HuH-7 (cell line): ENCODE data around the gene ZNF433.
"Not testable (repeated sequence)": the region's sequence is repeated elsewhere in the genome, so short reads cannot be mapped to it uniquely, and the experiment has no call there.

Source experiments
- DNase-seq: peaks from one replicate; pipeline ENCODE4 v3.0.0; 2011; ENCODE audit warnings: low spot score

The ZNF433 gene

GRCh38 chr19:12035220-12036172 lies at the start of gene ZNF433:
ZNF433 (minus strand) TSS chr19:12035679; CDS start chr19:12035539, 140 bp downstream.
- DNase-seq, result no peak

GRCh38 chr19:12083336-12083735 lies 47.9 kb upstream of the ZNF433 start:
- DNase-seq, result not testable (repeated sequence)

DNA sequence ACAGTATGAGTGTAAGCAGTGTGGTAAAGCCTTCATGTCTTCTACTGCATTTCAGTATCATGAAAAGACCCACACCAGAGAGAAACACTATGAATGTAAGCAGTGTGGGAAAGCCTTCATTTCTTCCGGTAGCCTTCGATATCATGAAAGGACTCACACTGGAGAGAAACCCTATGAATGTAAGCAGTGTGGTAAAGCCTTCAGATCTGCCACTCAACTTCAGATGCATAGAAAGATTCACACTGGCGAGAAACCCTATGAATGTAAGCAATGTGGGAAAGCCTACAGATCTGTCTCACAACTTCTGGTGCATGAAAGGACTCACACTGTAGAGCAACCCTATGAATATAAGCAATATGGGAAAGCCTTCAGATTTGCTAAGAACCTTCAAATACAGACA lies 41.9 kb upstream of the ZNF433 start:
- DNase-seq, result no peak

GRCh38 chr19:12076331-12076730 lies 40.9 kb upstream of the ZNF433 start:
- not testable (repeated sequence) for DNase-seq

DNA sequence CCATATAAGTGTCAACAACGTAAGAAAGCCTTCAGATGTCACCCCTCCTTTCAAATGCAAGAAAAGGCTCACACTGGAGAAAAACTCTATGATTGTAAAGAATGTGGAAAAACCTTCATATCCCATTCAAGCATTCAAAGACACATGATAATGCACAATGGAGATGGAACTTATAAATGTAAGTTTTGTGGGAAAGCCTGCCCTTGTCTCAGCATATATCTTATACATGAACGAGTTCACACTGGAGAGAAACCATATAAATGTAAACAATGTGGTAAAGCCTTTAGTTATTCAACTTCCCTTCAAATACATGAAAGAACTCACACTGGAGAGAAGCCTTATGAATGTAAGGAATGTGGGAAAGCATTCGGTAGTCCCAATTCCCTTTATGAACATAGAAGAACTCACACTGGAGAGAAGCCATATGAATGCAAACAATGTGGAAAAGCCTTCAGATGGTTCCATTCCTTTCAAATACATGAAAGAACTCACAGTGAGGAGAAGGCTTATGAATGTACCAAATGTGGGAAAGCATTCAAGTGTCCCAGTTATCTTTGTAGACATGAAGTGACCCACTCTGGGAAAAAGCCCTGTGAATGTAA lies 40.2 kb upstream of the ZNF433 start:
- no peak for DNase-seq

- no peak for DNase-seq
Measured at GRCh38 chr19:12064590-12065538, 29.4 kb upstream of the ZNF433 start, which contains the start of gene ZNF844. ZNF844 (plus strand) TSS chr19:12064731; CDS start chr19:12064874, 143 bp downstream.

DNA sequence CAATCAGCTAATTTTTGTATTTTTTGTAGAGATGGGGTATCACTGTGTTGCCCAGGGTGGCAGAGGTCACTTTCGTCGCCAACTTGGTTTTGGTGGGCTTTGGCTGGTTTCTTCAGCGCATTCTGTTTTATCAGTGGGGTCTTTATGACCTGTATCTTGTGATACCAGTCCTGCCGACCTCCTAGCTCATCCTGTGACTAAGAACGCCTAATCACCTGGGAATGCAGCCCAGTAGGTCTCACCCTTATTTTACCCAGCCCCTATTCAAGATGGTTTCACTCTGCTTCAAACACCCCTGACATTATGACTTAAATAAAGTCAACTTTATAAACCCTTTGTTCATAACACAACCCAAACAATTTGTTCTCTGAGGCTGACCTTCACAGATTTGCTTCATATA lies 20.3 kb upstream of the ZNF433 start:
- no peak for DNase-seq

DNA sequence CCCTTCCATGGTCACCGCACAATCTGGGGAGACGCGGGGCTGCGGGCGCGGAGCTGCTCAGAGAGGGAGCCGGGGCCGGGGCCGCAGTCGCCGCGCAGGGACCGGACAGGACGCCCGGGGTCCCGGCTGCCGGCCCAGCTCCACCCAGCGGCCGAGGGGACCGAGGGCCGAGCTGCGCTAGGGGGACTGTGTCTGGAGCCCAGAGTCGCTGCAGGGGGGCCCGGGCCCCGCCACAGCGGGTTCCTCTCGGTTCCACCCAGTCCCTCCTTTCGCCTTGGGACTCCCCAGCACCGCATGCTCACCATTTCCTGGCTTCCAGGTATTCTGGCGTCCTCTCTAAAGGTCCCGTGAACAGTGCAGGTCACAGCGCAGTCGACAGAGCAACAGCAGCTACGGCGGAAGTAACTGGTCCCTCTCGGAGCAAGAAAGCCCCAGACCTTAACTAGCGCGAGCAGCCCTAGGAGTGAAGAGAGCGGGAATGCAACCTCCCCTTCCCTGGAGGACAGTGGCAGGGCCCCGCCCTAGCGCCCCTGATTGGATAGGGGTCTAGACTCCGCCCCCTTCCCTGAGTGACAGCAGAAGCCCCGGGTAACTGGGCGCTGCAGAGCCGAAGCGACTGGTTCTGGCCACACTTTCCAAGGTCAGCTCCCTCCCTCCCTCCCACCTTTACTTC lies 17.2 kb upstream of the ZNF433 start, which contains the start of gene ZNF878:
TSS of gene ZNF878 (minus strand) at position 465 of the 673 bp plus-strand sequence. CDS start at position 305, 160 bp downstream.
- DNase-seq, result no peak

DNA sequence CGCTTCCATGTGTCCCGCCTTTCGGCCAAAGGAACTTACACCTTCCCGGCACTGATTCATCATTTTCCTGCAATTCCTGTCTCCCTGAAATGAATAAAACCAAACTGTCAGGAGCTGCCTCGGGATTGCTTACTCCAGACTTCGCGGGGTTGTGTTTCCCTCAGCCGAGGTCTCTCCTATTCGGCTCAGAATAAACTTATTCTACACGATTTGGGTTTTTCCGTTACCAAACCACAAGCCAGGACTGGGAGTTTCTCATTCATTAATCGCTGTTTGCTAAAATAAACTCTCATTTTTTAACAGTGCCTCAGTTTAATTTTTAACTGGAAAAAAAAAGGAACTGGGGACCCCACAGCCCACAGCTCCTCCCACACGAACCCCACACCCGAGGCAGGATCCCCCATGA lies 16.6 kb upstream of the ZNF433 start:
- no peak for DNase-seq

- no peak for DNase-seq
Measured at GRCh38 chr19:12047868-12048267, 12.4 kb upstream of the ZNF433 start.

DNA sequence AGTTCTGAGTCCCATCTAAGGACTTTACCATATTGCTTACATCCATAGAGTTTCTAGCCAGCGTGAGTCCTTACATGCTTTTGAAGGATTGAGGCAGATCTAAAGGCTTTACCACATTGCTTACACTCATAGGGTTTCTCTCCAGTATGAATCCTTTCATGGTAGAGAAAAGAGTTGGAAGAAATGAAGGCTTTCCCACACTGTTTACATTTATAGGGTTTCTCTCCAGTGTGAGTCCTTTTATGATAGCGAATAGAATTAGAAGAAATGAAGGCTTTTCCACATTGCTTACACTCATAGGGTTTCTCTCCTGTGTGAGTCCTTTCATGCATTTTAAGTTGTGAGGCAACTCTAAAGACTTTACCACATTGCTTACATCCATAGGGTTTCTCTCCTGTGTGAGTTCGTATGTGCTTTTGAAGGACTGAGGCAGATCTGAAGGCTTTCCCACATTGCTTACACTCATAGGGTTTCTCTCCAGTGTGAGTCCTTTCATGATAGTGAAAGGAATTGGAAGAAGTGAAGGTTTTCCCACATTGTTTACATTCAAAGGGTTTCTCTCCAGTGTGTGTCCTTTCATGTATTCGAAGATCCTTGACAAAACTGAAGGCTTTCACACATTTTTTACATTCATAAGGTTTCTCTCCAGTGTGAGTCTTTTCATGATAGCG lies 8.4 kb upstream of the ZNF433 start:
- no peak for DNase-seq

GRCh38 chr19:12042893-12043292 lies 7.4 kb upstream of the ZNF433 start:
- DNase-seq, result no peak

DNA sequence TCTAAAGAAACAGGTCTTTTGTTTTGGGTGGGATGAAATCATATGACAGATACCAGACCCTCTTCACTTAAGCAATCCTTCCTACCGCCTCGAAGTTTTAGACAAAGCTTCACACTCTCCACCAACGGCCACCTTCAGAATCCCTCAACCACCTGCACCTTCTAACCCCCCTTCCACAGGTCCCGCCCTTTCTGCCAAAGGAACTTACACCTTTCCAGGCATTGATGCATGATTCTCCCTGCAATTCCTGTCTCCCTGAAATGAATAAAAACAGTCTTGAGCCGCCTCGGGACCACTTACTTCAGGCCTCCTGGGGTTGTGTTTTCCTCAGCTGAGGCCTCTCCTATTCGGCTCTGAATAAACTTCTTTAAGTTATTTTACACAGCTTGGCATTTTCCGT lies 859 bp downstream of the ZNF433 start:
- no peak for DNase-seq

DNA sequence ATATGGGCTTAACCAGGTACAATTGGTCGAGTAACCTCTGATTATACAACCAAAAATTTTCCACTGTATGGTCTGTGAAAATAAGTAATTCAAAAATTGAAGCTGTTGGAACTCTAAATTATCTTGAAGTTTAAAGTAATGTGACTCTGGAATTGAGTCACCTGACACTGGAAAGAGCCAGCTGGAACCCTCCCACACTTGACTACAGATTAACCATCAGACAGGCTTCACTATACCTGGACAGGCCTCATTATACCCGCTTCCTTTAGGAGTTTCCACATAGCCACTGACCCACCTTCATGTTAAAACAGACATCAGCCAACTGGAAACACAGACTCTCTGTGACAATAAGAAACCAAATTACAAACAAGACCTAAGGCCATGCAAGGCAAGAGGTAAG lies 1.3 kb downstream of the ZNF433 start:
- DNase-seq, result no peak

DNA sequence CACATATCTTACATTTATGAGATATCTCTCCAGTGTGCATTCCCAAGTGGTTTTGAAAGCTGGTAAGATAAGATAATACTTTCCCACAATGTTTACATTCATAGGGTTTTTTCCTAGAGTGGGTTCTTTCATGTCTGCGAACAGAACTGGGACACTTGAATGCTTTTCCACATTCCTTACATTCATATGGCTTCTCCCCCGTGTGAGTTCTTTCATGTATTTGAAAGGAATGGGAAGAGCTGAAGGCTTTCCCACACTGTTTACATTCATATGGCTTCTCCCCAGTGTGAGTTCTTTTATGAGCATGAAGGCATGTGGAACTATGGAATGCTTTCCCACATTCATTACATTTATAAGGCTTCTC lies 19.7 kb downstream of the ZNF433 start:
- DNase-seq, result no peak

GRCh38 chr19:12015015-12015752 lies 20.3 kb downstream of the ZNF433 start:
- DNase-seq, result no peak

DNA sequence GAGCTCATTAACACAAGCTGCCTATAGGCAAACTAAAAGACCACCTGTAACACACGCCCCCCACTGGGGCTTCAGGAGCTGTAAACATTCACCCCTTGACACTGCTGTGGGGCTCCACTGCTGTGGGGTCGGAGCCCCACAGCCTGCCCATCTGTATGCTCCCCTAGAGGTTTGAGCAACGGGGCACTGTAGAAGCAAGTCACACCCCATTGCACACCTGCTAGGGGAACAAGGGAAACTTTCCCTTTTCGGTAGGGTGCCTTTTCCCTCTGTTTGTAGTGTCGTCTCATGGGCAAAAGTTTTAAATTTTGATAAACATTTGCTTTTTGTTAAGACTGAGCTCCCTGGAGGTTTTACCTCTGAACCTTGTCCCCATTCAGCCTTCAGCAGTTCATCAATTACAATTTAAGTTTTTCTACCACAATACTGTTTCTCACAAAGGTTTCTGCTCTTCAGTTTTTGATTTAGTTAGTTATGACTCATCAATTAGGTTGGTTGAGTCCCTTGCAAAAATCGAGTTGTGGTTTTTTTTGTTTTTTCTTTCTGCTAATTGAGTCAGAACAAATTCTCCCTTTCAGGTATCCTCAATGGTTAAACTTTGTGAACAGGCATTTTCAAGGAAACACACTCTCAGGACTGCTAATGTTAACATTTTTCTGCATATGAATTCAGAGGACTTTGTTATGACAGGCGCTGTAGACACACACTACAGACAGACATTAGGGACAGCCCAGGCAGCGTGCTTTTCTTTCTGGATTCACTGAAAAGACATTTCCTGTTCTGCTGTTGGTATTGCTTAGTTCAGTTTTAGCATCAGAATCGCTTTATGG lies 35.1 kb downstream of the ZNF433 start:
- DNase-seq, result no peak

DNA sequence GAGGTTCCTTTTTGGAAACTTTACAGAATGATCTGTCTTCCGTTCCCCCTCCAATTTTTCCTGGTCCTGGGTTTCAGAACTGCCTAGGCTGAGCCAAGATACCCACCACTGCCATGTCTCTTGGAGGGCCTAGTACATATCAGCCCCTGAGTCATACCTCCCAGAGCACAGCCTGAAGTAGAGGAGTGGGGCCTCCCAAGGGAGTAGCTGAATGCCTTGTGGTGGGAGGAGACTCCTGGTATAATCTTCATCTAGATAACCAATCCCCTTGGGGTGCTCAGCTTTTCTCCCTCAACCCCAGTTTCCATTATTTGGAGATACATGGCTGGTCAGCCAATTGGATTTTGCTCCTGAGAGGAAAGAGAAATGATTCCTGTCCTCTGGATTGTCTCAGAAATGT lies 40.3 kb downstream of the ZNF433 start:
- no peak for DNase-seq

DNA sequence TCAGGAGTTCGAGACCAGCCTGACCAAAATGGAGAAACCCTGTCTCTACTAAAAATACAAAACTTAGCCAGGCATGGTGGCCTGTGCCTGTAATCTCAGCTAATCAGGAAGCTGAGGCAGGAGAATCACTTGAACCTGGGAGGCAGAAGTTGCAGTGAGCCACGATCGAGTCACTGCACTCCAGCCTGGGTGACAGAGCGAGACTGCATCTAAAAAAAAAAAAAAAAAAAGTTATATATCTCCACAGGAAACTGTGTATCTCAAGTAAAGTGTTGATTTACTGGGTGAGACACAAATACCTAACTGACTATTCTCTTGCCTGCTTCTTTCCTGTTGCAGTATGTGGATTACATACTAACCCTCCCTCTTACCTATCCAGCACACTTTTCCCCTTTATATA lies 43.6 kb downstream of the ZNF433 start:
- DNase-seq, result not testable (repeated sequence)
